Smooth muscle cell (in vitro differentiated cells): Measurements from ENCODE around the gene PARK7. TPM values are rescaled to one million over a fixed set of nuclear protein-coding genes. Genes with fewer than 3 reads are reported as not detected.

Experiments
- DNase-seq: peaks from one replicate; lab custom pipeline; 2025; ENCODE audit not compliant: unreplicated experiment; lab: John Stamatoyannopoulos, UW
- H2AFZ ChIP-seq: fragments of 200-600 bp; sonication (generic); 2 replicates; pipeline ENCODE4 v1.6.0; 2016; ENCODE audit warnings: antibody characterized with exemption, low read depth, mild to moderate bottlenecking
- H3F3A ChIP-seq: fragments of 200-600 bp; sonication (generic); 2 replicates; pipeline ENCODE4 v1.6.0; 2017; ENCODE audit warnings: antibody characterized with exemption, low read depth
- H3K27ac ChIP-seq: fragments of 200-600 bp; sonication (generic); 2 replicates; pipeline ENCODE4 v1.5.1; 2016; ENCODE audit warnings: low read depth, mild to moderate bottlenecking
- H3K27me3 ChIP-seq: fragments of 200-600 bp; sonication (generic); 2 replicates; pipeline ENCODE4 v1.6.1; 2016; ENCODE audit warnings: low read depth, mild to moderate bottlenecking
- H3K36me3 ChIP-seq: fragments of 200-600 bp; sonication (generic); 2 replicates; pipeline ENCODE4 v1.5.1; 2016; ENCODE audit warnings: low read depth
- H3K4me1 ChIP-seq: fragments of 200-600 bp; sonication (generic); 2 replicates; pipeline ENCODE4 v1.5.1; 2016; ENCODE audit warnings: low read depth
- H3K4me2 ChIP-seq: fragments of 200-600 bp; sonication (generic); 2 replicates; pipeline ENCODE4 v1.6.0; 2016; ENCODE audit warnings: mild to moderate bottlenecking
- H3K4me3 ChIP-seq: fragments of 200-600 bp; sonication (generic); 2 replicates; pipeline ENCODE4 v1.5.1; 2016; ENCODE audit warnings: mild to moderate bottlenecking
- H3K79me2 ChIP-seq: fragments of 200-600 bp; sonication (generic); 2 replicates; pipeline ENCODE4 v1.6.0; 2016; ENCODE audit warnings: low read depth, mild to moderate bottlenecking
- H3K9ac ChIP-seq: fragments of 200-600 bp; sonication (generic); 2 replicates; pipeline ENCODE4 v1.6.0; 2016; ENCODE audit warnings: low read depth
- H3K9me3 ChIP-seq: fragments of 200-600 bp; sonication (generic); replicated peaks from 2 replicates; pipeline ENCODE4 v1.5.1; 2016; ENCODE audit warnings: low read depth
- H4K20me1 ChIP-seq: fragments of 200-600 bp; sonication (generic); 2 replicates; pipeline ENCODE4 v1.6.0; 2016; ENCODE audit warnings: low read depth
- WGBS: methylation state at CpG from one replicate; pipeline ENCODE4 v1.1.7; 2016; ENCODE audit warnings: low lambda C conversion rate; 5-methylcytosine and 5-hydroxymethylcytosine counted together
- polyA plus RNA-seq: library from polyadenylated mRNA; unstranded; fragments of >200 nt; fragmentation: Nextera tagmentation; extraction: Ambion mirVana; gene quantifications from 2 replicates; pipeline ENCODE4 v1.2.1, GENCODE V29; 2016
- total RNA-seq: library from RNA; depleted of rRNA; stranded (reverse); fragments of >200 nt; gene quantifications from 2 replicates; pipeline ENCODE4 v1.2.3, GENCODE V29; 2014
- TF ChIP-seq, protein P1 (sequence below): fragments of 200-600 bp; sonication (generic); IDR thresholded peaks from 2 replicates; pipeline ENCODE4 v1.5.1; 2017; ENCODE audit warnings: borderline replicate concordance, mild to moderate bottlenecking, antibody characterized with exemption; ENCODE audit not compliant: insufficient read depth, poor library complexity, severe bottlenecking

PARK7 gene
- total and polyA plus RNA-seq, 2 experiments from 2014 or later = 179 to 461 TPM

- peak; percentile 6 for DNase-seq
- Histone ChIP-seq H3K79me2 (peaks cover 19% of the 10 kb centered on the region), H3K4me3 (no peak overlapping the region), H3K36me3 (peaks cover 14% of the 10 kb centered on the region), H3K27ac (no peak overlapping the region), H3K27me3 (no peaks in the 10 kb centered on the region), H3K4me1 (no peaks in the 10 kb centered on the region), H4K20me1 (peaks cover 37% of the 10 kb centered on the region), H3K4me2 (no peak overlapping the region), H3K9ac (no peak overlapping the region), H2AFZ (no peak overlapping the region), H3F3A (peaks cover 3% of the 10 kb centered on the region), H3K9me3 (no peaks in the 10 kb centered on the region)
- TF ChIP-seq, protein P1, sequence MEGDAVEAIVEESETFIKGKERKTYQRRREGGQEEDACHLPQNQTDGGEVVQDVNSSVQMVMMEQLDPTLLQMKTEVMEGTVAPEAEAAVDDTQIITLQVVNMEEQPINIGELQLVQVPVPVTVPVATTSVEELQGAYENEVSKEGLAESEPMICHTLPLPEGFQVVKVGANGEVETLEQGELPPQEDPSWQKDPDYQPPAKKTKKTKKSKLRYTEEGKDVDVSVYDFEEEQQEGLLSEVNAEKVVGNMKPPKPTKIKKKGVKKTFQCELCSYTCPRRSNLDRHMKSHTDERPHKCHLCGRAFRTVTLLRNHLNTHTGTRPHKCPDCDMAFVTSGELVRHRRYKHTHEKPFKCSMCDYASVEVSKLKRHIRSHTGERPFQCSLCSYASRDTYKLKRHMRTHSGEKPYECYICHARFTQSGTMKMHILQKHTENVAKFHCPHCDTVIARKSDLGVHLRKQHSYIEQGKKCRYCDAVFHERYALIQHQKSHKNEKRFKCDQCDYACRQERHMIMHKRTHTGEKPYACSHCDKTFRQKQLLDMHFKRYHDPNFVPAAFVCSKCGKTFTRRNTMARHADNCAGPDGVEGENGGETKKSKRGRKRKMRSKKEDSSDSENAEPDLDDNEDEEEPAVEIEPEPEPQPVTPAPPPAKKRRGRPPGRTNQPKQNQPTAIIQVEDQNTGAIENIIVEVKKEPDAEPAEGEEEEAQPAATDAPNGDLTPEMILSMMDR = peak; percentile 81
- WGBS = 69% methylated on average over 8 of the region's 8 CpGs
Observed at GRCh38 chr1:7975212-7975865, 13.8 kb downstream of the PARK7 start.

DNA sequence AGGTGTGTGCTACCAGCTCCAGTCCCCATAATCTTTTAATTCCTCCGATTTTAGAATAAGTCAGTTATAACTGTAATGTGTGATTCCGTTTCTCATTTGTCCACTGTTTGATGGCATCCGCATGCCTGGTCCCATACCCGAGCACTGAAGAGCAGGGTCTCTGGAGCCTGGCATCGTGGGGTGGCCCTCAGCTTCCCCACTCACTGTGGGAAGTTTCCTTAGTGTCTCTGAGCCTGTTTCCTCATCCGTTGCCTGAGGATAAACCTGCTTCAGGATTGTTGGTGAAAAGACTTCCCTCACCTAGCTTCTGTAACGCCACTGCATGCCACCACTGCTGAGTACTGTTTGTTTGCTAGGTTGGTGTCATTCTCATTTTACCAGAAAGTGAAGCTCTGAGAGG, 19.5 kb downstream of the PARK7 start:
- no peaks in the 10 kb centered on the region for H3K27me3 ChIP-seq
- H3F3A ChIP-seq = peaks cover 10% of the 10 kb centered on the region
- H3K9ac ChIP-seq = no peak overlapping the region
- H3K9me3 ChIP-seq = no peaks in the 10 kb centered on the region
- no peaks in the 10 kb centered on the region for H3K4me1 ChIP-seq
- H2AFZ ChIP-seq = no peak overlapping the region
- H3K4me2 ChIP-seq = no peak overlapping the region
- peaks cover 5% of the 10 kb centered on the region for H3K79me2 ChIP-seq
- TF ChIP-seq, protein P1 = no peak
- peaks cover 30% of the 10 kb centered on the region for H4K20me1 ChIP-seq
- H3K27ac ChIP-seq = no peak overlapping the region
- H3K36me3 ChIP-seq = peaks cover 16% of the 10 kb centered on the region
- no peak for DNase-seq
- H3K4me3 ChIP-seq = no peak overlapping the region
- WGBS = 89% methylated on average over 7 of the region's 7 CpGs

- no peaks in the 10 kb centered on the region for H3K27me3 ChIP-seq
- H3K4me1 ChIP-seq = no peaks in the 10 kb centered on the region
- no peak overlapping the region for H3K27ac ChIP-seq
- no peak overlapping the region for H2AFZ ChIP-seq
- peaks cover 9% of the 10 kb centered on the region for H3K36me3 ChIP-seq
- TF ChIP-seq, protein P1 = no peak
- WGBS = 92% methylated on average over 15 of the region's 15 CpGs
- H3K79me2 ChIP-seq = no peaks in the 10 kb centered on the region
- H3K9me3 ChIP-seq = no peaks in the 10 kb centered on the region
- H3K4me2 ChIP-seq = no peak overlapping the region
- H3F3A ChIP-seq = peaks cover 10% of the 10 kb centered on the region
- no peak for DNase-seq
- H3K4me3 ChIP-seq = no peak overlapping the region
- H3K9ac ChIP-seq = no peak overlapping the region
- H4K20me1 ChIP-seq = peaks cover 23% of the 10 kb centered on the region
Observed at GRCh38 chr1:7983086-7983778, 21.7 kb downstream of the PARK7 start.
